Hindlimb muscle (tissue), 1 donor: ENCODE data around the gene MTFR1L. TPM values are rescaled to one million over a fixed set of nuclear protein-coding genes. Genes with fewer than 3 reads are reported as not detected.

Source experiments
- DNase-seq: peaks from one replicate; pipeline ENCODE4 v3.0.0-alpha.2; 2013
- polyA plus RNA-seq: library from polyadenylated mRNA; unstranded; fragments of 120-200 nt; gene quantifications from one replicate; pipeline ENCODE4 v1.2.1, GENCODE V29; 2013; ENCODE audit not compliant: insufficient read length

Gene MTFR1L
- polyA plus RNA-seq, 1 donor, result 70.6 TPM

DNA sequence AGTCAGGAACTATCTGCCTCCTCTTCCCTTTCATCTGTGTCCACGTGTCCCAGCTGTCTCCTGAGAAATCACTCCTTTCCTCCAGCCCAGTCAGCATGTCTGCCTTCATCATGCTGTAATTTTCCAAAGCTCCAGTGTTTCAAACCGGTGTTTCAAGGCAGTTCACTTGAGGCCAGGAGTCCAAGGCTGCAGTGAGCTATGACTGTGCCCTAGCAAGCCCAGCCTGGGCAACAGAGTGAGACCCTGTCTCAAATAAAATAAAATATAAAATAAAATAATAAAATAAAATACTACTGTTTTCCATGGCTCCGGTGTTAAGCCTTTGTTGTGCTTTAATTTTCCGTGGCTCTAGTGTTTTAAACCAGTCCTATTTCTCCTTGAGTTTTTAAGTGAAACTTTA is 27.6 kb upstream of the MTFR1L start:
- DNase-seq, result no peak

DNA sequence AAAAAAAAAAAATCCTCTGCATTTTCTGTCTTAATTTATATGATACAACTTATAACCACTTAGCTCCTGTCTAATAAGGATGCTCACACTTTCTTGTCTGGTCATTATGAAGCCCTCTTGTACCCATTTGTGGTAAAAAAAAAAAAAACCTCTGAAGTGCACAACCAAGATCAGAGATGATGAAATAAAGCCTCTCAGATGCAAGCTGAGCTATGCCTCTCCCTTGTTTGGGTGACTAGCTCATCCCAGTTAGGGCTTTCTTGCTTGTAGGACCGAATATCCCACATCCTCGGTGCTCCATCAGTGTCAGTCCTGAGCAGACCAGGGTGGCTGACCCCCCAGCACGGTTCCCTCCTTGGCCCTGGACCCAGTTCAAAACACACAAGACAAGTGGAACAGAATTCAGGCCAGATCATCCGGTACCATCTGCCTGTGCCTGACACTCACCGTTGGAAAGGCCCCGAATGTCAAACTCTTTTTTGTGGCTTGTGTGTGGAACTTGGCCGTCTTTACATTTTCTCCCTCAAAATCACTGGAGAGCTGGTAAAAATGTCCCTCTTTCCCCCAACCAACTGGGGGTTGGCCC is 26.1 kb upstream of the MTFR1L start:
- DNase-seq, result no peak

DNA sequence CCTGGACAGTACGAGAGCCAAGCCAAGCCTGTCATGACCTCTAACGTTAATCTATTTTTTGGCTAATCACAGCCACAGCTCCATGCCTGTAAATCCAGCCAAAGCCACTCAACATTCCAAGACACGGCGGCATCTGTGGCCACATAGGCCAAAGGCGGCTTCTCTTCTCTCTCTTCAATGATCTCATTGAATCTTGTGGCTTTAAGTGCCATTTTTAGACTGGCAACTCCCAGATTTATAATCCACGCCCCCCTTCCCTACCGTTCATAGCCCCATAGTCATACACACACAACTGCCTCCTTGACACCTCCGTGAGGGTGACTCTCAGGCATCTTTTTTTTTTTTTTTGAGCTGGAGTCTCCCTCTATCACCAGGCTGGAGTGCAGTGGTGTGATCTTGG is 25.4 kb upstream of the MTFR1L start:
- no peak for DNase-seq

DNA sequence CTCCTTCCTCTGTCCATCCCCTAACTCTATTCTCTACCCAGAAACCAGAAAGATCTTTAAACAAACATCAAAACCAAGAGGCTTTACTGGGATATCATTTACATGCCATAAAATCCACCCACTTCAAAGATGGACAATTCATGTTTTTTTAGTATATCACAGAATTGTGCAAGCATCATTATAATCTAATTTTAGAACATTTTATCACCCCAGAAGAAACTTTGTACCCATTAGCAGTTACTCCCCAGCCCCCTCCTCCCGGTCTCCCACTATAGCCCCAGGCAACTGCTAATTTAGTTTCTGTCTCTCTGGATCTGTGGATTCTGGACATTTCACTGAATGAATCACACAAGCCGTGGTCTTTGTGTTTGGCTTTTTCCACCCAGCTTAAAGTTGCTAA is 24.5 kb upstream of the MTFR1L start:
- no peak for DNase-seq

DNA sequence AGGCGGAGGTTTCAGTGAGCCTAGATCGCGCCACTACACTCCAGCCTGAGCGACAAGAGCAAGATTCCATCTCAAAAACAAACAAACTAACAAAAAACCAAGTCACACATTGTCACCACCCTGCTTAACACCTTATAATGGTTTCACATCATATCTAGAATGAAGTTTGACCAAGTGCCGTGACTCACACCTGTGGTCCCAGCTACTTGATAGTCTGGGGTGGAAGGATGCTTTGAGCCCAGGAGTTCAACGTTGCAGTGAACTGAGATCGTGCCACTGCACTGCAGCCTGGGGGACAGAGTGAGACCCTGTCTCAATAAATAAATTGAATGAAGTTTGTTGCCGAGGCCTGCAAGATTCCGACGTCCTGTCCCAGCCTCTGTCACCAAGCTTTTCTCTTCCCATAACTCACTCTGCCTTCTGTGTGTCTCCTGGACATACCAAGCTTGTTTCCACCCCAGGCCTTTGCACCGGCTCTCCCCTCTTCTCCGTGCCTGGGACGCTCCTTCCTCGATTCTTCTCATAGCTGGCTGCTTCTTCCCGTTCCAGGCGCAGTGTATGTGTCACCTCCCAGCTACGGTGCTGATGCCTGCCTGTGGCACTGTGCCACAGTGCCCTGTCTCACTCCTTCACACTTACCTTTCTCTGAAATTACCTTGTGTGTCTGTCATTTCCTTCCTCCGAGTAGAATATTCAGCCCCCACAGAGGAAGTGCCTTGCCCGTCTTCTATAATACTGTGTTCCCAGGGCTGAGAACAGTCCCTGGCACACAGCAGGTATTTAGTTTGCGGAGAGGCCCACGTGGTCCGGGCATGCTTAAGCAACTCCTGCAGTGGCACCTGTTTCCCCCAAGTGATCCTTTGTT is 23.6 kb upstream of the MTFR1L start:
- DNase-seq, result no peak

DNA sequence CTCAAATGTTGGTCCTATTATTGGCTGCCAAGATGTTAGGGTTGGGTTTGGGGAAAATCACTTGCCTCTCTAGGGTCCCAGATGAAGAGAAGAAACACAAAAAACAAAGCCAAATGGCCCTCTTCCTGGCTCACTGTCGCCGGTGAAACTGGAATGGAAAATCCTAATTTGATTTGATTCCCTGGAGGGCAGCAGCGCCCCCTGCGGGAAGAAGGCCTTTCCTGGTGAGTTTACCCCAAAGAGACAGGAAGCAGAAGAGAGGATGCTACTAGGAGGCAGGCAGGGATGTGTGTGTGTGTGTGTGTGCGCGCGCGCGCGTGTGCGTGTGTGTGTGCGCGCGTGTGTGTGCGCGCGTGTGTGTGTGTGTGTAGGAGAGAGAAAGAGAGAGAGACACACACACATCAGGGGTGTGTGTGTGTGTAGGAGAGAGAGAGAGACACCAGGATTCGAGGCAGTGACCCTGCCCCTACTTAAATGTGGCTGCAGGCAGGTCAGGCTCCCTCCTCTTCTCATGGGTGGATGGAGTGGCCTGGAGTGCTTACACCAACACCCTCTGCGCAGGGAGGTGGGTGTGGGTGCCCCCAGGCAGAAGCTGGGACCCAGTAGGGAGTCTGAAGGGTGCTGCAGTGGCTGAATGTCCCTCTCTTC is 22.8 kb upstream of the MTFR1L start:
- peak; percentile 68 for DNase-seq

DNA sequence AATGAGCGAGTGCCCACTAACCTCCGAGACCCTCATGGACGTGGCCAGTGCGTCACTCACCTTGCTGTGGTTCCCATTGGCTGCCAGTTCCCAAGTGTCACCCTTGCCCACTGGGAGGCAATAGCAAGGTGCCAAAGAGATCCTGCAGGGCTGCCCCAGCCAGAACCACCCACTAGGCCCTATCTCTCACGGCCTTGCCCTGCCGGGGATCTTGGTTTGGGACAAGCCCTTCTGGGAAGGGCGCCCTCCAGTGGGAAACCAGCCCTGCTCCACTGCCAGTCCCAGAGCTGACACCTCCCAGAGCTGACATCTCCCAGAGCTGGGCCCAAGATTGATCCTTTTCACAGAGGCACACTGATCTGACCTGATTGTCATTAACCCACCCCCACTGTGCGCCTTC is 21.8 kb upstream of the MTFR1L start:
- DNase-seq, result no peak

DNA sequence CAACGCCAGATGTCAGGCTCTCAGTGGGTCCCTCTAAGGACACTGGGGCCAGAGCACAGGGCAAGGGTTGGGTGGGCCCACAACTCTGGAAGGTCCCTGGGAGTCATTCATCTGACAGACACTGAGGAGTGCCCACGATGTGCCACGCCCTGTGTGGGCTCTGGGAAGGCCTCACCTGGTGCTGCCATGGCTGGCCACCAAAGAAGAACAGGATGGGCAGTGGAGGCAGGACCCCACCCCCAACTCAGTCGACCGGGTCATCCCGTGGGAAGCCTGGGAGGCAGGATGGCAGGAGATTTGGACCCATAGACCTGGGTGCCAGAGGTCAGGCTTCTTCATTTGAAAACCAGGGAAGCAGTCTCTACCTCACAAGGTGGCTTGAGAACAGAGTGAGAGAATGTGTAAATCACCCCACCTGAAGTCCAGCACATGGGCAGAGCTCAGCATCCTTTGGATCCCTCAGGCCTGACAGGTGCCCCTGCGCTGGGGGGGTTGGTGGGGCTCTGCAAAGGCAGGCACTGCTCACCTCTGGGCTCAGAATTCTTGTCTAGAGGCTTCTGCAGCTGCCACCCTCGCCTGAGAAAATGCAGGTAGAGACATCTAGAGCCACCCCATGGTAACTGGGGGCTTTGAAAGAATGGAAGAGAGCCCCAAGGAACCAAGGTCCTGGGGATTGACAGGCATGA is 20.9 kb upstream of the MTFR1L start:
- no peak for DNase-seq

DNA sequence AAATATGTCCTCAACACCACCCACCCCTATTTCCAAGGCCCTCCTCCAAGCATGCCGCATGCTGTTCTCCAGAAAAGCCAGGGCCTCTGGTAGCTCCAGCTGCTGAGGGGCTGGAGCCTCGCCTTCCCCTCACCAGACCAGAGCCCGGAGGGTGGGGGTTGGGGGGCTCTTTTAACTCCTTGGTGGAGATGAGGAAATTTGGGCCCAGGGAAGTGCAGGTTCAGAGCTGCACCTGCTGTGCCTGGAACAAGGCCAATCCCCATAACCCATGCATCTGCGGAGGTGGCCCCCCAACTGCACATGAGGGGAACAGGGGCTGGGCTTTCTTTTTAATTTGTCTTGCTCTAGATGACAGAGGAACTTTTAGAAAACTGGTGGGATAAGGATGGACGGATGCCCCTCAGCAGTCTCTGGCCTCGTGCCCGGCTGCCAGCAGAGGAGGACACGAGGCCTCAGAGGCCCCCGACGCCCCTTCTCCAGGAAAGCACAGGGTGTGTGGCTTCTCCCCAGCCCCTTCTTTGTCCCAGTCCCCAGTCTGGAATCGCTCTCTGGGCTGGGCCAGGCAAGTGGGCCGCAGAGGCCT is 20.3 kb upstream of the MTFR1L start:
- no peak for DNase-seq

DNA sequence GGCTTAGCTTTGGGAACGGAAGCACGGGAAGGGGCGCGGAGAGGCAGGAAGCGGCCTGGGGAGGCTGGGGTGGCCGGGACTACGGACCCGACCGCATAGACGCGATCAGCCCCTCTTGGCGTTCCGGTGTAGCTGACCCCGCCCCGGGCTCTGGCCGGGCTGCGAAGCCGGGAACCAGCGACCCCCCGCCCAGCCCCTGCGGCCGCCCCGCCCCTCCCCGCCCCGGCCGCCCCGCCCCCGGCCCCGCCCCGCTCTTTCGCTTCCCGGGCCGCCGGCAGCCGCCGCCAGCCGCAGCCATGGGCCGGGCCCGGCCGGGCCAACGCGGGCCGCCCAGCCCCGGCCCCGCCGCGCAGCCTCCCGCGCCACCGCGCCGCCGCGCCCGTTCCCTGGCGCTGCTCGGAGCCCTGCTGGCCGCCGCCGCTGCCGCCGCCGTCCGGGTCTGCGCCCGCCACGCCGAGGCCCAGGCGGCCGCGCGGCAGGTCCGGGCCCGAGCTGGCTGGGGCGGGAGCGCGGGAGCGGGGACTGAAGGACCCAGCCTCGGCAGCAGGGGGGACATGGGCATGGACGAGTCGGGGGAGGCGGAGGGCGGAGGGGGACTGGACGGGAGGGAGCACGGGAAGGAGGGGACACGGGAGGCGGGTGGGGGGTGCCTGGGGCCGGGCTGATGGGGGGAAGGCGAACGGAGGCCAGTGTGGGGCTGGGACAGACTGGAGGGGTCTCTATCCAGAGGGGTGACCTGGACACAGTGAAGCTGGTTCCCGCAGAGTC is 19.6 kb upstream of the MTFR1L start, which contains the start of gene SELENON:
Gene SELENON (plus strand): TSS at position 259 of the 768 bp plus-strand sequence. CDS start 38 bp downstream, at position 297.
- peak; percentile 66 for DNase-seq

DNA sequence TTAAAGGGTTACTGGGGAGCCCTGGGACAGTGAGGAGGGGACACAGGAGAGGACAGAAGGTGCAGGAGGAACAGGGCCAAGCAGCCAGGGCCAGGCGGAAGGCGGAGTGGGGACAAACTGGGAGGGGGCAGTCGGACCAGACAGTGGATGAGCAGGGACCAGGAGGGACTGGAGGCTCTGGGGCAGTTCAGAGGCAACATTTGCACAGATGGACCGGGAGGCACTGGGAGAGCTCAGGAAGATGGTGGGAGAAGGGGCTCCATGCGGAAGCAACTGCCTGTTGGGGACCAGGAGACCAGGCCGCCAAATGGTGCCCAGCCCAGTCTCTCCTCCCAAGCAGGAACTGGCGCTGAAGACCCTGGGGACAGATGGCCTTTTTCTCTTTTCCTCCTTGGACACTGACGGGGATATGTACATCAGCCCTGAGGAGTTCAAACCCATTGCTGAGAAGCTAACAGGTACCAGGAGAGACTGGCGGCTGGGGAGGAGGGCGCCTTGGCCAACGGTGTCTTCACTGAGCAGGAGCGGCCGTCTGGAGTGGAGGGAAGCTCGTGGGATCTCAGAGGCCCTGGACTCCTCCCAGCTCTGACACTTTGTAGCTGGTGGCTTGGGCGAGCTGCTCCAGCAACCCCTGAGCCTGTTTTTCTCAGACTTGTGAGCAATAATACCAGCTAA is 18.9 kb upstream of the MTFR1L start:
- no peak for DNase-seq

DNA sequence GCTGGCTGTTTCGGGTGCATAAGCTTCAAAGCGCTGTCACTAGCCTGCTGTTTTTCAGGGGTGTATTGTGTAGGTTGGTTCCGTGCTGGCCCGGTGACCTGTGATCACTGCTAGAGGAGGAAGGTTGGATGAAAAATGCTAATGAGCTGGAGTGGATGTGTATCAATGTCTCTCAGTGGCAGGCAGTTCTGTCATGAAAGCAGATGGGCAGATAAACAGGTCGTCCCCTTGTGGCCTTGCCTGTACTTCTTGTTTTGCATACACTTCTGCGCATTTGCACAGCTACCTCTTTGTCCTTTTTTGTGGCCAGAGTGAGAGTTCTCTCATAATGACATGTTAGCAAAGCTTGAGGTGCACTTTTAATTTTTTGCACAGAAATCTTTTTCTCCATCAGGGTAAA is 16.8 kb upstream of the MTFR1L start:
- DNase-seq, result no peak

DNA sequence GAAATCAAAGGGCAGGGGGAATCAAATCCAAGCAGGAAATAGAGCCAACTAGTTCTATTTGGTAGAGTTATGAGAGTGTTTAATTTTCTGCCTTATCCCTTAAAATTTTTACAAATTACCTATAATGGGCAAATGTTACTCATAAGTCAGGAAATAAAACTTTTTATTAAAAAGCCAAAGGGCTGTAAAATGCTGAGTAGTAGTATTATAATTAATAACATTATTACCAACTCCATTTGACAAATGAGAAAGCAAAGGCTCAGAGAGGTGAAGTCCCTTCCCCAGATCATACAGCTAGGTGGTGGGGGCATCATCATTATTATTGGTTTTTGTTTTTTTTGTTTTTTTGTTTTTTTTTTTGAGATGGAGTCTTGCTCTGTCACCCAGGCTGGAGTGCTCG is 16.4 kb upstream of the MTFR1L start:
- no peak for DNase-seq

DNA sequence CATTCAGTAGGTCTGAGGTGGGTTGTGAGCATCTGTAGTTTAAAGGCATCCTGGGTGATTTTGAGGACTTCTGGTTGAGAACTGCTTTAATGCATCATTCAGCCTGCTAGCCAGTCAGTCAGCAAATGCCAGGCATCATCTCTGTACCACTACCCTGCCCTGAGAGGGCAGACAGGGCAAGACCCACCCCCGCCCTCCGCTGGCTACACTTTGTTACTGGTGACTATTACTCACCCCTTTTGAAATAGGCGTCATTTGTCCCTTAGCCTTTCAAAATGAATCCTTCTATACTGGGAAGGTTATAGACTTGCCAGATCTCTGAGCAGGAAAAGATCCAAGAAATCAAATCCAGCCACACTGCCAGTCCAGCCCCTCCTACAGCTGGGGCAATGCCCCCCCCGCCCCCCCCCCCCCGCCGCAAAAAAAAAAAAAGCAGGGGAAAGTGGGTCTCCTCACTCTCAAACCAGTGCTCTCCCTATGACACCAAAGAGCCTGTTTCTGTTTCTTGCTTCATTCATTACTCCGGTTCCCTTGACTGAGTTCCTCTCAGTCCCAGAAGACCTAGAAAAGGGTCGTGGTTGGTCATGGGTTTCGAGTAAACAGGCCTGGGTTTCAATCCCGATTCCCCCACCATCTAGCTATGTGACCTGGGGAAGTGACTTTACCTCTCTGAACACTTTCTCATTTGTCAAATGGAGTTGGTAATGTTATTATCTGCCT is 15.3 kb upstream of the MTFR1L start:
- DNase-seq, result no peak

DNA sequence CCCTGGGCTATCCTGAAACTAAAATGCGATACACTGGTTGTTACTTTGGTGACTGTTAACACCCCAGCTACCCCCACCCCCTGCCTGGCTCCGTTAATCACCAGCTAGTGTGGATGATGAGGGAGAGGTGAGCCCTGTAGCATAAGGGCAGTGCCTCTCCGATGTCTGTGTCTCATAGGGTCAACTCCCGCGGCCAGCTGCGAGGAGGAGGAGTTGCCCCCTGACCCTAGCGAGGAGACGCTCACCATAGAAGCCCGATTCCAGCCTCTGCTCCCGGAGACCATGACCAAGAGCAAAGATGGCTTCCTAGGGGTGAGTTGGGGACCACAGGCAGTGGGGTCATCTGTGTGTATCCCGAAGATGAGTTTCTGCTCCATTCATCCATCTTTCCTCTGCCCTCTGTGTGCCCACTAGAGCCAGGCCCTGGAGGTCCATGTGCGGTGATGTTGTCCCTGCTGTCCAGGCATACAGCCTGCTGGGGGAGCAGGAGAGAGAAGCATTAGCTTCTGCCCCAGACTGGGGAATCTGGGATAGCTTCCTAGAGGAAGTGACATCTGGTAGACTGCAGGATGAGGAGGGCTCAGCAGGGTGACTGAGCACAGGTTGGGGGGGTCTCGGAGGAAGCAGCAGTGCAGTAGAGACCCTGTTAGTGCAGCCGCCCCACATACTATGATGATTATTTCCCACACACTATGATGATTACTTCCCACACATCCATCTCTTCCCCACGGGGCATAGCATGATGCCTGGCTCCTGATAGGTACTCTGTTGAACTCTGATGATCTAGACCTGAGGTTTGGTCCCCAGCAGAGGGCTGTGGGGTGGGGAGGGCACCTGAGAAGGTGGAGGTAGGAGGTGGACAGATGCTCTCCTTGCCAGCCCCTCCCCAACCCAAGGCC is 14.5 kb upstream of the MTFR1L start:
- no peak for DNase-seq

DNA sequence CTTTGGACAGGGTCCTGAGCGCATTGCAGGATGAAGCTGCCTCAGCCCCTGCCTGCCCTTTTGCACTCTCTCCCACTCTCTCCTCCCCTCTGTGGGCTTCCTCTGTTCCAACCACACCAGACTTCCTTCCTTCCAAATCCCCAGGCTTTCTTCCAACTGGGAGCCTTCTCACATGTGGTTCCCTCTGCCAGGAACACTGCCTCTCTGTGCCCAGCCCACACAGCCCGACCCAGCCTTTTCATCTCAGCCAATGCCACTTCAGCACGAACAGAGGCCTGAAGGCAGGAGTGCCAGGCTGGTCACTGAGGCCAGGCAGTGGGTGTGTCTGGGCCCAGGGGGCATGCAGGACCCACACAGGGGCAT is 13.9 kb upstream of the MTFR1L start:
- no peak for DNase-seq

DNA sequence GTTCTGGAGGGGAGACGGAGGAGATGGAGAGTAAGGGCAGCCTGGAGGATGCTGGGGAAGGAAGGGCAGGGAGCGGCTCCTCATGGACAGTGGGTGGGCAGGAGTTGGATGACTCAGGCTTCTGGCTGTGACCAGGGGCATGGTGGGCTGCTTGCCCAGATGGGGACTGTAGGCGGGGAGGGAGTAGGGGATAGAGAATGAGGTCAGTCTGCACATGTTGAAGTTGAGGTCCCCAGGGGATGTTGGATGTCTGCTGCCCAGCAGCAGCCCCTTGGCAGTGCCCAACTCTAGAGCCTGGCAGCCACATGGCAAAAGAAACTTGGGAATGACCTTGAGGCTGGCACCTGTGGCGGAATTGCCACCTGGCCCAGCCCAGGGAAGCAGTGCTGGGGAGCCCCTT is 13.3 kb upstream of the MTFR1L start:
- no peak for DNase-seq

DNA sequence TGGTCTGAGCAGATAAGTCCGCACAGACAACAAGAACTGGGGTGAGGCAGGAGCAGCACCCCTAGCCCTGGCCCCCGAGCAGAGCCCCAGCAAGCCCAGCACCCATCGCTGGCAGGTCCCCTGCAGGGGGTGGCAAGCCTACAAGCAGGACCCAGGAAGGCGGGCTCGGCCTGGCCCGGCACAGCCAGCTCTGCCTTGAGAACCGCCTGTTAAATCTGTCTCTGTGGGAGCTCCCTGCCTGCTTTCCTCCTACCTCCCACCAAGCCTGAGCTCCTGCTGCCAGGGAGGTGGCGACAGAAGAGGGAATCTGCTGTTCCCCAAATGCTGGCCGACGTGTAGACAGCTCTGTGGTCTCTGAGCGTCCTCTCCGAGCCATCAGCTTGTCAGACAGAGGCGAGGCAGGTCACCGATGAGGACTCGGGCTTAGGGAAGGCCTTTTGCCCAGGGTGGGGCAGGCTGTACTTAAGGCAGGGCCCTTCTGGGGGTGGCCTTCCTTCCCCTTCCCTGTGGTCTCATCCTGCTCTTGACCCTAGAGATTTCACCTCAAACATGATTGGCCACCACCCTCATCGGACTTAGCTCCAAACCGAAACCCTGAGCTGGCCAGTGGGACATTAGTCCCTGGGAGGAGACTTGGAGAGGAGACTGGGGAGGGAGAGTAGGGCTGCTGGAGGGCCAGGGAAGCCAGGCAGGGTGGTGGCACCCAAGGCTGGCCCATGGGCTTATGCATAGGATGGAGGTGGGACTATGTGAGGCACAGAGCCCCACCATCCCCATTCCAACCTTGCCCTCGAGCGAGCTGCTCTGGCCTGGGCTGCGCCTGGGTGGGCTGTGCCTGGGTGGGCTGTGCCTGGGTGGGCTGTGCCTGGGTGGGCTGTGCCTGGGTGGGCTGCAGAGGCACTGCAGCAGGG is 12.0 kb upstream of the MTFR1L start:
- no peak for DNase-seq
